NCI-H345 treated with DMSO at 0.1 percent for 48 hours (cell line): Measurements from ENCODE around the gene TOB1.

Source experiments
- DNase-seq: peaks from one replicate; lab custom pipeline; 2025; ENCODE audit not compliant: unreplicated experiment; lab: John Stamatoyannopoulos, UW

The TOB1 gene

GRCh38 chr17:50833510-50834428 is 32.4 kb downstream of the TOB1 start:
- no peak for DNase-seq

- DNase-seq, result no peak
Observed at GRCh38 chr17:50832864-50833381, 33.2 kb downstream of the TOB1 start.

GRCh38 chr17:50832267-50832863 is 33.8 kb downstream of the TOB1 start:
- no peak for DNase-seq

GRCh38 chr17:50831471-50831928 is 34.7 kb downstream of the TOB1 start:
- DNase-seq, result no peak

GRCh38 chr17:50830994-50831393 is 35.2 kb downstream of the TOB1 start:
- DNase-seq, result no peak

GRCh38 chr17:50830352-50830751 is 35.8 kb downstream of the TOB1 start:
- DNase-seq, result no peak

GRCh38 chr17:50829332-50829731 is 36.8 kb downstream of the TOB1 start:
- no peak for DNase-seq

- DNase-seq, result no peak
Observed at GRCh38 chr17:50828508-50829170, 37.5 kb downstream of the TOB1 start.

- no peak for DNase-seq
Observed at GRCh38 chr17:50825188-50825587, 41.0 kb downstream of the TOB1 start.

GRCh38 chr17:50824429-50824828 is 41.7 kb downstream of the TOB1 start:
- DNase-seq, result no peak

- no peak for DNase-seq
Observed at GRCh38 chr17:50822550-50822949, 43.6 kb downstream of the TOB1 start.

- no peak for DNase-seq
Observed at GRCh38 chr17:50820651-50821050, 45.5 kb downstream of the TOB1 start.

GRCh38 chr17:50818921-50819657 is 47.1 kb downstream of the TOB1 start:
- no peak for DNase-seq

GRCh38 chr17:50818261-50818660 is 47.9 kb downstream of the TOB1 start:
- no peak for DNase-seq

GRCh38 chr17:50817838-50818237 is 48.3 kb downstream of the TOB1 start:
- no peak for DNase-seq

- no peak for DNase-seq
Observed at GRCh38 chr17:50816771-50817751, 49.1 kb downstream of the TOB1 start.

GRCh38 chr17:50816271-50816670 is 49.9 kb downstream of the TOB1 start:
- DNase-seq, result no peak

GRCh38 chr17:50815400-50815799 is 50.8 kb downstream of the TOB1 start:
- no peak for DNase-seq

- no peak for DNase-seq
Observed at GRCh38 chr17:50813583-50813982, 52.6 kb downstream of the TOB1 start.
